ENCODE results near the gene DACT1. TPM values are rescaled to one million over a fixed set of nuclear protein-coding genes. Genes with fewer than 3 reads are reported as not detected.

The DACT1 gene
- total and polyA plus RNA-seq, 10 of the 15 experiments (the other 5 are each of a cell fraction or from before 2014, with no cell fraction given): 0.13 to 2.9 (median 0.91) TPM

- intact Hi-C loops (cut with micrococcal nuclease; ENCODE audit: unreplicated experiment) (no loop called here), in situ Hi-C loops (cut with MboI) (no loop called here)
- ChIA-PET RAD21 (ENCODE audit: unreplicated experiment) (no interaction called here), POLR2A (no interaction called here), CTCF (interaction anchor here (1.3 kb wide), 1 partner anchor 10 kb away, joined by 3 read pairs; no protein-coding TSS in a partner anchor), SMC1A (ENCODE audit: uncharacterized antibody, unreplicated experiment) (interaction anchor here (0.6 to 1.5 kb wide), 3 partner anchors 35 to 71 kb away, joined by 3 read pairs; no protein-coding TSS in a partner anchor)
- Histone ChIP-seq H2AFZ (ENCODE audit: control insufficient read depth, low read depth, low read length) (no peak overlapping the region), H3K4me3 (no peak overlapping the region), H3K27me3 (replicated peaks in 1 of 2; ENCODE audit: control insufficient read depth in 2 of 2, insufficient read depth in 2 of 2, low read length in 1 of 2) (no peaks in the 10 kb centered on the region), H3K4me2 (ENCODE audit: control insufficient read depth, insufficient read depth) (no peak overlapping the region), H3K9ac (ENCODE audit: control insufficient read depth, insufficient read depth, low read length) (no peak overlapping the region), H3K9me3 (replicated peaks; ENCODE audit: control insufficient read depth, insufficient read depth, low read length) (no peaks in the 10 kb centered on the region), H4K20me1 (ENCODE audit: control insufficient read depth, insufficient read depth) (no peaks in the 10 kb centered on the region), H3K27ac (ENCODE audit: control insufficient read depth, insufficient read depth) (no peak overlapping the region), H3K4me1 (ENCODE audit: control insufficient read depth, insufficient read depth, low read length) (no peaks in the 10 kb centered on the region), H3K36me3 (ENCODE audit: control insufficient read depth in 2 of 2, insufficient read depth in 2 of 2, low read length in 1 of 2) (no peaks in the 10 kb centered on the region), H3K79me2 (ENCODE audit: control insufficient read depth, insufficient read depth, low read length) (no peaks in the 10 kb centered on the region)
- DNase-seq (ENCODE audit: low read depth, low spot score) (no peak), FAIRE-seq (no peak), ATAC-seq (no peak)
- BruUV-seq (replicated peaks): no TSS peak
- 0% methylated on average over 1 of the region's 1 CpG for WGBS (ENCODE audit: insufficient coverage, insufficient replicate concordance, low lambda C conversion rate, missing lambda C conversion rate)
- TF ChIP-seq IRF3 (IDR thresholded peaks at IDR 0.05) (no peak), NFYA (IDR thresholded peaks at IDR 0.05; ENCODE audit: borderline replicate concordance, low read depth, low read length) (no peak), RAD51 (IDR thresholded peaks at IDR 0.05) (no peak), PAX5 (IDR thresholded peaks at IDR 0.05; ENCODE audit: borderline replicate concordance, low read depth, low read length) (no peak), ATF2 (IDR thresholded peaks at IDR 0.05; ENCODE audit: low read length) (no peak), ZBTB40 (IDR thresholded peaks at IDR 0.05; ENCODE audit: borderline replicate concordance) (no peak), CBX5 (IDR thresholded peaks at IDR 0.05; ENCODE audit: low read depth) (no peak), EZH2 (IDR thresholded peaks at IDR 0.05; ENCODE audit: borderline replicate concordance, control insufficient read depth, low read depth, low read length) (no peak), CBX3 (IDR thresholded peaks at IDR 0.05; ENCODE audit: borderline replicate concordance, low read depth) (no peak), IRF4 (IDR thresholded peaks at IDR 0.05; ENCODE audit: low read depth, low read length) (no peak), ZNF687 (IDR thresholded peaks at IDR 0.05) (no peak), MTA2 (IDR thresholded peaks at IDR 0.05; ENCODE audit: low read depth) (no peak), TCF7 (IDR thresholded peaks at IDR 0.05; ENCODE audit: borderline replicate concordance) (no peak), KLF5 (IDR thresholded peaks at IDR 0.05; ENCODE audit: partially characterized antibody) (no peak), NR2C1 (IDR thresholded peaks at IDR 0.05) (no peak)
These were observed 40.2 kb downstream of the DACT1 start for GRCh38 chr14:58677996-58678395.
